HG02885 (cell line): ENCODE results near the gene MRPL18.

Experiments
- ATAC-seq: cut with Tn5 transposase; IDR thresholded peaks from one replicate; pipeline ENCODE4 v1.9.1; 2021; ENCODE audit warnings: mild to moderate bottlenecking; ENCODE audit not compliant: unreplicated experiment, poor library complexity

MRPL18 gene

GRCh38 chr6:159837511-159837910, 47.2 kb downstream of the MRPL18 start:
- ATAC-seq, result no peak

- ATAC-seq, result no peak
Measured at GRCh38 chr6:159838020-159838744, 47.9 kb downstream of the MRPL18 start.

GRCh38 chr6:159842035-159842434, 51.8 kb downstream of the MRPL18 start:
- no peak for ATAC-seq

- no peak for ATAC-seq
Measured at GRCh38 chr6:159844737-159845645, 54.7 kb downstream of the MRPL18 start.
